DMS114 treated with DMSO at 0.1 percent for 48 hours (cell line): ENCODE results near the gene TSPAN3.
A peak's percentile ranks its signal among the peaks of the same experiment; 100 is the strongest.

ENCODE experiments used
- DNase-seq: peaks from one replicate; lab custom pipeline; 2025; ENCODE audit not compliant: unreplicated experiment; lab: John Stamatoyannopoulos, UW

The TSPAN3 gene

GRCh38 chr15:77070495-77071304, at the start of gene TSPAN3:
Gene TSPAN3 (minus strand): TSS chr15:77071109. CDS start chr15:77070954, 155 bp downstream.
- peak; percentile 83 for DNase-seq

- no peak for DNase-seq
Observed at GRCh38 chr15:77120576-77120975, 49.7 kb upstream of the TSPAN3 start.

GRCh38 chr15:77119446-77119845, 48.5 kb upstream of the TSPAN3 start:
- DNase-seq = no peak

- peak; percentile 73 for DNase-seq
Observed at GRCh38 chr15:77118882-77119321, 48.0 kb upstream of the TSPAN3 start.

- DNase-seq = no peak
Observed at GRCh38 chr15:77115179-77115578, 44.3 kb upstream of the TSPAN3 start.

GRCh38 chr15:77112838-77113504, 42.1 kb upstream of the TSPAN3 start:
- DNase-seq = no peak

GRCh38 chr15:77111789-77112188, 40.9 kb upstream of the TSPAN3 start:
- DNase-seq = no peak

- DNase-seq = peak; percentile 20
Observed at GRCh38 chr15:77107531-77108355, 36.8 kb upstream of the TSPAN3 start.

- no peak for DNase-seq
Observed at GRCh38 chr15:77107068-77107467, 36.2 kb upstream of the TSPAN3 start.

- no peak for DNase-seq
Observed at GRCh38 chr15:77104155-77104554, 33.2 kb upstream of the TSPAN3 start.

- no peak for DNase-seq
Observed at GRCh38 chr15:77099741-77100463, 29.0 kb upstream of the TSPAN3 start.

GRCh38 chr15:77098572-77098971, 27.7 kb upstream of the TSPAN3 start:
- no peak for DNase-seq

- no peak for DNase-seq
Observed at GRCh38 chr15:77097921-77098320, 27.0 kb upstream of the TSPAN3 start.

- no peak for DNase-seq
Observed at GRCh38 chr15:77097248-77097721, 26.4 kb upstream of the TSPAN3 start.

GRCh38 chr15:77096541-77096940, 25.6 kb upstream of the TSPAN3 start:
- no peak for DNase-seq

- DNase-seq = no peak
Observed at GRCh38 chr15:77096138-77096537, 25.2 kb upstream of the TSPAN3 start.

GRCh38 chr15:77094397-77095030, 23.6 kb upstream of the TSPAN3 start:
- DNase-seq = no peak

GRCh38 chr15:77093436-77093835, 22.5 kb upstream of the TSPAN3 start:
- DNase-seq = no peak

- DNase-seq = no peak
Observed at GRCh38 chr15:77091097-77091496, 20.2 kb upstream of the TSPAN3 start.

- no peak for DNase-seq
Observed at GRCh38 chr15:77087213-77087612, 16.3 kb upstream of the TSPAN3 start.
